PC-3 (cell line): ENCODE measurements around the gene POLR1A.

Source experiments
- CTCF ChIP-seq: fragments of 300-600 bp; sonication (generic); conservative IDR thresholded peaks from 2 replicates; pipeline ENCODE4 v1.5.1; 2017; ENCODE audit warnings: antibody characterized with exemption, low read depth, mild to moderate bottlenecking, low read length
- EZH2 ChIP-seq: fragments of 300-600 bp; sonication (generic); IDR thresholded peaks from one replicate; pipeline ENCODE4 v1.6.1; 2017; ENCODE audit warnings: antibody characterized with exemption, mild to moderate bottlenecking, low read length; ENCODE audit not compliant: unreplicated experiment

GRCh38 chr2:85988175-85988913 lies 117.3 kb downstream of the POLR1A start:
- TF ChIP-seq CTCF = no peak
- TF ChIP-seq EZH2 = no peak
